Esophagus muscularis mucosa (tissue), 4 donors: ENCODE results near the gene MAN1A1. TPM values are rescaled to one million over a fixed set of nuclear protein-coding genes. Genes with fewer than 3 reads are reported as not detected.

Source experiments
- DNase-seq: peaks from one replicate; pipeline ENCODE4 v3.0.0-alpha.2; 2017; ENCODE audit errors: extremely low spot score
- H3K27ac ChIP-seq, 4 donors: fragments of 200-600 bp; sonication (generic); replicated peaks in 1 of 4; 1 replicate in 3 of 4; 2 replicates in 1 of 4; pipeline ENCODE4 v1.5.1; 2016 to 2019; ENCODE audit warnings: mild to moderate bottlenecking in 1 of 4
- H3K27me3 ChIP-seq, 4 donors: fragments of 200-600 bp; sonication (generic); one replicate each; pipeline versions ENCODE4 v1.5.1 to v1.6.0; 2016 to 2019
- H3K36me3 ChIP-seq, 4 donors: fragments of 200-600 bp; sonication (generic); one replicate each; pipeline ENCODE4 v1.5.1; 2016 to 2019
- H3K4me1 ChIP-seq, 4 donors: fragments of 200-600 bp; sonication (generic); one replicate each; pipeline ENCODE4 v1.5.1; 2016 to 2019
- H3K4me3 ChIP-seq, 4 donors: fragments of 200-600 bp; sonication (generic); 1 replicate in 2 of 4; 2 replicates in 2 of 4; pipeline ENCODE4 v1.5.1; 2016 to 2019; ENCODE audit warnings: mild to moderate bottlenecking in 4 of 4, moderate library complexity in 1 of 4
- H3K9me3 ChIP-seq, 4 donors: fragments of 200-600 bp; sonication (generic); 1 replicate in 3 of 4; 2 replicates in 1 of 4; pipeline ENCODE4 v1.5.1; 2016 to 2019
- CTCF ChIP-seq, 3 experiments: fragments of 200-600 bp in 2 of 3; fragments of 450-650 bp in 1 of 3; sonication (generic) in 2 of 3; IDR thresholded peaks; one replicate each; pipeline ENCODE4 v1.5.1; 2017 to 2019; ENCODE audit warnings: antibody characterized with exemption in 3 of 3, mild to moderate bottlenecking in 2 of 3, moderate library complexity in 1 of 3
- EP300 ChIP-seq: sonication (generic); formaldehyde crosslinking; IDR thresholded peaks from one replicate; pipeline ENCODE4 v1.6.1; 2017; ENCODE audit warnings: antibody characterized with exemption
- POLR2A ChIP-seq: fragments of 450-650 bp; IDR thresholded peaks from one replicate; pipeline ENCODE4 v1.6.1; 2017; ENCODE audit warnings: antibody characterized with exemption, moderate library complexity, mild to moderate bottlenecking, low read depth
- POLR2AphosphoS5 ChIP-seq, 2 donors: sonication (generic); formaldehyde crosslinking; IDR thresholded peaks; one replicate each; pipeline ENCODE4 v1.6.1; 2017; ENCODE audit warnings: antibody characterized with exemption in 2 of 2
- WGBS: methylation state at CpG from one replicate; pipeline ENCODE4 v1.1.5; 2018; 5-methylcytosine and 5-hydroxymethylcytosine counted together
- intact Hi-C: fragments of 100-400 bp; cut with DNase I; formaldehyde crosslinking; loops from one replicate; pipeline ENCODE4 v1.15.1; 2023
- total RNA-seq, 4 donors: library from RNA; depleted of rRNA; stranded (reverse); fragments of >200 nt; gene quantifications; one replicate each; pipeline versions ENCODE4 v1.1.0 to v1.2.1, GENCODE V29; 2016

MAN1A1 gene
- total RNA-seq, 4 donors from 2014 or later, result 79.4 to 125 (median 101) TPM

DNA sequence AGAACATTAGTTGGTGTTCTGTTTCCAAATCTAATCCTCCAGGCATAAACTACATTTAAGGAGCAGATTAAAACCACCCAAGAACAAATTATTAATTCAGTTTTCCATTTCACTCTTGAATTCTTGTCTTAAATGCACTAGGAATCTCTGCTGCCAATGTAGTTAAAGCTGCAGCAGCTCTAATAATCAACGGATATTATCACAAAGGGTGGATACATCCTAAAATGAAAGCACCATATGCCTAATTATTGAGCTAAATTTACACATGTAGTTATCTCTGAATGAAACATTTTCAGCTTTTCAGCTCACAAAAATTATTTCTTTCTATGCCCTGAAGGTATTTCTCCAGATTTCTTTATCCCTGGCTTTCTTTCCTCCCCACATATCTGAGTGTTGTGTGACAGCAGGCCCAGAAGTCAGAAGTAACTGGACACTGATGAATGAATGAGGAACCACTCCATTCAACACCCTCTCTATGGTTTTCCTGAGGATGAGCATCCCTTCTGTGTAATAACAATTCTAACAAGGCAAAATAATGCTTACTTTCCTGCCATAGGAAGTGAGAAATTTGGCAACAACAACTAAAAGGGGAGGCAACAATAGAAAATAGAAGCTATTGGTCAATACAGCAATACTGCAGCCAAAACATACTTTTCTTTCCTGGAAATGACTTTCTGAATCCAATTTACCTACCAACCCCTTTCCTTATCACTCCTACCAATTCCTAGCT lies 14.9 kb downstream of the MAN1A1 start:
- H3K27ac ChIP-seq, result peak overlapping the region in 2 of 4 donors; percentile 16 to 54
- TF ChIP-seq POLR2A (no peak), EP300 (no peak)
- no peaks in the 10 kb centered on the region for H3K9me3 ChIP-seq
- WGBS, result 47% methylated on average over 1 of the region's 1 CpG
- H3K36me3 ChIP-seq, result peaks cover 0 to 9% (median 0%) of the 10 kb centered on the region in 4 donors
- intact Hi-C loops, result no loop called here
- no peak for DNase-seq
- H3K27me3 ChIP-seq, result no peaks in the 10 kb centered on the region
- H3K4me3 ChIP-seq, result no peak overlapping the region
- H3K4me1 ChIP-seq, result peaks cover 22 to 74% (median 67%) of the 10 kb centered on the region in 4 donors

DNA sequence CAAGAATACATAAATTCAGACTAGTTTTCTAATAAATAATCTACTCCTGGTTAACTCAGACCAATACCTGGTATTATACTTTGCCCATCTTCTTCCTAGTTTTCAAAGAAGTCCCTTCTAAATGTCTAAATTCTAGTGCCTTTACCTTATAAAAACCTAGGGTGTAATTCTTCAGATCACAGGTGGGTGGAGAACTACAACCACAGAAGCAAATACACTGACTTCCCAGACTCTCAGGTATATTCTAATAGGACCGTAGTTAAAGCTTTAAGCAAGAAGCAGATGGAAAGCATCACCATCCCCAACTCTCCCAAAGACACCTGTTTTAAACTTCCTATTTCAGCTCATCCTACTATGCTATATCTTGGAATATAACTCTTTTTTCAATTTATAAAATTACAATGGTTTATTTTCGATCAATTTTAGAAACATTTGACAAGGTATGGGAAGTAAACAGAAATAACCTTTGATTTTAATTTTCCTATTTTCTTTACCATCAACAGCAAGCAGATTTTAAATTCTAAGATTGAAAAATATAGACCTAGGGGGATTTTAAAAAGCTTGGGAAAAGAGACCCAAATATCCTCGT lies 15.8 kb downstream of the MAN1A1 start:
- H3K36me3 ChIP-seq, result peaks cover 0 to 9% (median 0%) of the 10 kb centered on the region in 4 donors
- DNase-seq, result no peak
- intact Hi-C loops, result no loop called here
- peaks cover 22 to 80% (median 68%) of the 10 kb centered on the region in 4 donors for H3K4me1 ChIP-seq
- H3K4me3 ChIP-seq, result no peak overlapping the region
- TF ChIP-seq POLR2AphosphoS5 (IDR thresholded peaks at IDR 0.05) (no peak), CTCF (IDR thresholded peaks at IDR 0.05) (peak; percentile 34 to 58 (median 42)), EP300 (no peak), POLR2A (no peak)
- H3K27ac ChIP-seq, result peak overlapping the region in 1 of 4 donors; percentile 54
- no peaks in the 10 kb centered on the region for H3K9me3 ChIP-seq
- WGBS, result 84% methylated on average over 3 of the region's 3 CpGs
- no peaks in the 10 kb centered on the region for H3K27me3 ChIP-seq

DNA sequence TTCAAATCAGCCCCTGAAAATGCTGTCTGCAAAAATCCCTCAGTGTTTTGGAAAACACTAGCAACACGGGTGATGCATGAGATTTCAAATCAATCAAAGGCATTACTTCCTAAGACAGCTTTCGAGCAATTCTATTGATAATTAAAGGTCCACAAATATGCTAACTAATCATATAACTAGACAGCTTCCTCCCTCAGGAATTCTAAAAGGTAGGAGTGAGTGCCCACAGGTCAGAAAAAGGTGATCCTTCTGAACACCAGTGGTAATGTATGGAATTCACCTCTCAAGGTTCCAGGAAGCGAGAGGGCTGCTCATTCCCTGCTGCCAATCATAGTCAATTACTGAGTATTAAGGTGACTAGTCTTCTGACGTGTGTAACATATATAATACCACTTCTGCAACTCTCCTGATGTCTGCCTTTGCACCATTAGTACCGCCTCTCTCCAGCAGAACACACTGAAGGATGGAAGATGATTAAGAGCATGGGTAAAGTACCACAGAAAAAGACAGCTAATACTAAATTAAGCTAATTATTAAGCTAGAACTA lies 16.4 kb downstream of the MAN1A1 start:
- WGBS, result 94% methylated on average over 5 of the region's 5 CpGs
- no peak for TF ChIP-seq CTCF (IDR thresholded peaks at IDR 0.05)
- TF ChIP-seq POLR2AphosphoS5 (IDR thresholded peaks at IDR 0.05), result no peak
- TF ChIP-seq EP300, result no peak
- Histone ChIP-seq H3K36me3 (peaks cover 0 to 9% (median 0%) of the 10 kb centered on the region in 4 donors), H3K9me3 (no peaks in the 10 kb centered on the region), H3K4me3 (no peak overlapping the region), H3K4me1 (peaks cover 17 to 80% (median 68%) of the 10 kb centered on the region in 4 donors), H3K27me3 (no peaks in the 10 kb centered on the region), H3K27ac (no peak overlapping the region)
- intact Hi-C loops, result no loop called here
- no peak for DNase-seq

DNA sequence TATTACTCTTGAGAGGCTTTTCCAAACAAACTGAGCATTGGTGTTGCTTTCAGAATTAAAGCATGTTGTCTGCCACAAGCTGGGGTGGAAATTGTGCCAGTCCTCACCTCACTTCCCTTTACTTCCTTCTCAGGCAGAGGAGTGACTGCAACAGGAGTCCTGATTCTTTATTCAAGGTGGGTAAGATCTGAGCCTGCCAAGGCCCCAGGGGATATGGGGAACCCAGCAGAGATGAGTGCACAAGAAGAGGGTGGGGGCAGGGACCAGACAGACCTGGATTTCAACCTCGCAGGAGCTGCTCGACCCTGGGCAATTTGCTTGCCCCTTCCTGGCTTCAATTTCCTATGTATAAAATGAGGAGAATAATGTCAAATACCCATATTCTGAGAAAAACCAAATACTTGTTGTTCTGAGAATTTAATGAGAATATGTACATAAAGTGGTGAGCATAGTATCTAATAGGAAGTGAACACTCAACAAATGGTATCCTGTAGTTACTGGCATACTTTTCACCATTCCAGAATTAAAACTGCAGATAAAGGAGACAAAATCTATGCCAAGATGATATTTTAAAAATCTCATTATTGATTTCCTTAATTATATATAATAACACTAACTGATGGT lies 17.8 kb downstream of the MAN1A1 start:
- H3K36me3 ChIP-seq, result peaks cover 0 to 9% (median under 1%) of the 10 kb centered on the region in 4 donors
- intact Hi-C loops, result no loop called here

More for the DNA sequence above, 17.8 kb downstream of the MAN1A1 start:
- no peaks in the 10 kb centered on the region for H3K27me3 ChIP-seq
- no peak overlapping the region for H3K27ac ChIP-seq
- H3K9me3 ChIP-seq, result no peaks in the 10 kb centered on the region
- H3K4me1 ChIP-seq, result peaks cover 6 to 72% (median 61%) of the 10 kb centered on the region in 4 donors
- WGBS, result 68% methylated on average over 2 of the region's 2 CpGs
- H3K4me3 ChIP-seq, result no peak overlapping the region
- TF ChIP-seq CTCF (IDR thresholded peaks at IDR 0.05), result no peak
- TF ChIP-seq POLR2AphosphoS5 (IDR thresholded peaks at IDR 0.05), result no peak
- no peak for TF ChIP-seq POLR2A
- no peak for TF ChIP-seq EP300
- no peak for DNase-seq
